Activated T-helper 1 cell treated with Interleukin-2 at 50 U/mL for 16 hours (primary cell): ENCODE measurements around the gene PTPRQ.

Source experiments
- DNase-seq: peaks from one replicate; pipeline ENCODE4 v3.0.0-alpha.2; 2020; ENCODE audit warnings: low read depth

PTPRQ gene

DNA sequence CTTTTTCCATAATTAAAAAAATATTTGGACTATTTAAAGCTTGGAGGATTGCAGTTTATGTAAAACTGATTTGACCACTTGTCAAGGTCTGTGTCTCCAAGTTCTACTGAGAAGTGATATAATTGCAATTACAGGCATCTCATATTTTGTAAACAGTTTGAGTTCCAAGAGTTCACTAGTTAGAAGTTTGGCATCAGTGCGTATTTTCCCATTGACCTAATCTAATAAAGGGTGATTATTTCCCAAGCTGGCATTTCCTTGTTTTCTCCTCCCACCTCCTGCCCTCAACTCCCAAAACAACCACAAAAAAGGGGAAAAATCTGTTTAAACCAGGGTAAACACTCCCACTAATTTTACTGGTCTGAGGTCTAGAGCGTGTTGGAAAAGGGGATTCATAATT, 260.4 kb downstream of the PTPRQ start:
- DNase-seq = no peak

DNA sequence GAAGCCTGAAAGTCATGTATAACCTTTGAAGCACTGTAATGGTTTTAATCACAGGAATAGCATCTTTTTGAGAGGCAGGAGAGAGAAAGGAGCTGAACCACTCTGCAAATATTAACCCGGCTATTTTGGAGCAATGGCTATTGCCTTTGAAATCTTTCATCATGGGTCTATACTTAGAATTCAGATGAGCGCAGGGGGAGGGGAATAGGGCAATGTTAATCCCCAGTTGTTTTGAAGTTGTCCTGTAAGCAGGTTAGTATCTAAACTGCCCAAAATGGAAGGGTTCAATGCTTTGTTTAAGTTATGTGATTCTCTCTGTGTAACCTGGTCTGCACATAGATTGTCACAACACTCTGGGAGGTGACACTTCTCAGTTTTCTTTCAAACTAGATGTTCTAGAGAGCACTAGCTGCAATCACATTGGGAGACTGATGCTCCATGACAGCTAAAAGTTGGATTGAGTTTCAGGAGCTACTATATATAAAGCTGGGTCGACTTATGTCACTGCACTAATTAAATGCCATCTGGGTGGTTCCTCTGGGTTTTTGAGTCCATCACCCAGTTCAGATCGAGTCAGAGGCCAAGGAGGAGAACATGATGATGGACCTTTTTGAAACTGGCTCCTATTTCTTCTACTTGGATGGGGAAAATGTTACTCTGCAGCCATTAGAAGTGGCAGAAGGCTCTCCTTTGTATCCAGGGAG, 263.2 kb downstream of the PTPRQ start, which contains the start of gene MYF6:
MYF6 (plus strand) TSS at position 509 of the 704 bp plus-strand sequence; CDS start at position 595, 86 bp downstream.
- DNase-seq = no peak

DNA sequence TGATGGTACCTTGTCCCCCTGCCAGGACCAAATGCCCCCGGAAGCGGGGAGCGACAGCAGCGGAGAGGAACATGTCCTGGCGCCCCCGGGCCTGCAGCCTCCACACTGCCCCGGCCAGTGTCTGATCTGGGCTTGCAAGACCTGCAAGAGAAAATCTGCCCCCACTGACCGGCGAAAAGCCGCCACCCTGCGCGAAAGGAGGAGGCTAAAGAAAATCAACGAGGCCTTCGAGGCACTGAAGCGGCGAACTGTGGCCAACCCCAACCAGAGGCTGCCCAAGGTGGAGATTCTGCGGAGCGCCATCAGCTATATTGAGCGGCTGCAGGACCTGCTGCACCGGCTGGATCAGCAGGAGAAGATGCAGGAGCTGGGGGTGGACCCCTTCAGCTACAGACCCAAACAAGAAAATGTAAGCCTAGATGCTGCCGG, 263.8 kb downstream of the PTPRQ start:
- no peak for DNase-seq

DNA sequence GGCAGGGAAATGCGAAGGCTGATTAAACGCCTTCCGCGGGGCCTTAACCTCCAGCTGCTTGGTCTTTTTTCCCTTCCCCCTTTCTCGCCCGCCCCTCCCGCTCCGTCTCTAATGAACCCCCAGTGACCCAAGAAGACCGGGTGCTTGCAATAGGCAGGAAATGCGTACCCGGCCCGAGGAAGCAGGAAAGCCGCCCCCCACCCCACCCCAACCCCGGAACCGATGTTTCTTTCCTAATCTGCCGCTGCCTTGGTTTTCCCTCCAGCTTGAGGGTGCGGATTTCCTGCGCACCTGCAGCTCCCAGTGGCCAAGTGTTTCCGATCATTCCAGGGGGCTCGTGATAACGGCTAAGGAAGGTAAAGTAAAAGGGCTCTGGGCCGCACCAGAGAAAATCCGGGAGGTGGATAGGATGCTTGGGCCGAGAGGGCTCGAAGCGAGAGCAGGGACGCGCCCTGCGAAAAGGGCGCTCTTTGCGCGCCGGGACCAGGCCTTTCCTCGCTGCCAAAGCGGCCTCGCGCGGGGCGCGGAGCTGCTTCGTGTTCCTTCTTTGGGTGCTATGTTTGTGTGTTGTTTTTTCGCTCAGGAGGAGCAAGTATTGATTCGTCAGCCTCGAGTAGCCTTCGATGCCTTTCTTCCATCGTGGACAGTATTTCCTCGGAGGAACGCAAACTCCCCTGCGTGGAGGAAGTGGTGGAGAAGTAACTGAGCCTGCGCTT, 264.4 kb downstream of the PTPRQ start:
- no peak for DNase-seq

DNA sequence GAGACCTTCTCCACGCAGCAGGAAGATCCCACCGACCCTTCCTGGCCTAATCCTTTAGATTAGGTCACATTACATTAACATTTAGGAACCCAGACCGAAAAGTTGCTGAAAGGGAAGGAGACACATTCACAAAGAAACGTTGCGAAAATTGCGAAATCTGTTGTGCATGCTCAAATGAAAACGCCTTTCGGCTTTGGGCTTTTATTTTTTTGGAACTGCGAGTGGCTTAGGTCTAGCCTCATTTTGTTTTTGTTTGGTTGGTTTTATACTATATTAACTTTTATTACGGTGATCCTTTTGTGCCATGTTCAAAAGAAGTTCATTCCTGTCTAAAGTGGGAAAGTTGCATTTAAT, 264.9 kb downstream of the PTPRQ start:
- DNase-seq = no peak

DNA sequence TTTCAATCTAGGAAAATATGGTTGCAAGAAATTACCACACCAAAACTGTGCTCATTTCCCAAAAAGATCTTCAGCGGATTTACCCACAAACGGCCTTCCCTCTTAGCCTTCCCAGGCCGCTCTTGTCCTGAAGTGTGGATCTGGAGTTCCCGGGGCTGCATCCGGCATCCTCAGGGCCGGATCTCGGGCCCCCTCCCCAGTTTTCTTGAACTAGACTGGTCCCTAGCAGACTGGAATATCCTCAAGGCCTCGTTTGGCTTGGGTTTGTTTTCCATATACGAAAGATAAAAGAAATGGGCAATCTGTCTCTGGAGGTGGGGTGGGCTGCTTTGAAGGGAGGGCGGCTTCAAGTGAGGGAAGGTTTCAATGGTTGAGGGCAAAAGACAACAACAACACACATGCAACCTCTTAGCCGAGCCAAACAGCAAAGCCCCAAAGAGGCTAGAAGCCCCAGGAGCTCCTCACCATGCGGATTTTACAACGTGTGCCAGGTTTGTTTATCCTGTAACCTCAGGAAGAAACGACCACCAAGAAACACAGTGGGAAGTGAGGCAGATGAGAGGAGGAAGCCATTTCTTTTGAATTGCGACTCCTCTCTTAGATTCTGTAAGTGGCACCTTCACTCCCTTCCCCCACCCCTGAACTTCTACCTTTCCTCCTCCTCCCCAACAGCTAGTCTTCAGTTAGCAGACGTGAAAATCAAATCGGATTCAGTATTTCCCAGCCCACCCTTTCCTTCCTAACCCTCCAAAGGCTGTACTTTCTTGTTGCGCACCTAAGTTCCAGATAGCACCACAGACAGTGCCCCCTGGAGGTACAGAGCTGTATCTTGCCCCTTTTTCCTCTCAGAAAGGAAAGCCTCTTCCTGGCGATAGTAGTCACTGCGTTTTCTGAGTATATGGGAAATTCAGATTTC, 266.0 kb downstream of the PTPRQ start:
- no peak for DNase-seq

DNA sequence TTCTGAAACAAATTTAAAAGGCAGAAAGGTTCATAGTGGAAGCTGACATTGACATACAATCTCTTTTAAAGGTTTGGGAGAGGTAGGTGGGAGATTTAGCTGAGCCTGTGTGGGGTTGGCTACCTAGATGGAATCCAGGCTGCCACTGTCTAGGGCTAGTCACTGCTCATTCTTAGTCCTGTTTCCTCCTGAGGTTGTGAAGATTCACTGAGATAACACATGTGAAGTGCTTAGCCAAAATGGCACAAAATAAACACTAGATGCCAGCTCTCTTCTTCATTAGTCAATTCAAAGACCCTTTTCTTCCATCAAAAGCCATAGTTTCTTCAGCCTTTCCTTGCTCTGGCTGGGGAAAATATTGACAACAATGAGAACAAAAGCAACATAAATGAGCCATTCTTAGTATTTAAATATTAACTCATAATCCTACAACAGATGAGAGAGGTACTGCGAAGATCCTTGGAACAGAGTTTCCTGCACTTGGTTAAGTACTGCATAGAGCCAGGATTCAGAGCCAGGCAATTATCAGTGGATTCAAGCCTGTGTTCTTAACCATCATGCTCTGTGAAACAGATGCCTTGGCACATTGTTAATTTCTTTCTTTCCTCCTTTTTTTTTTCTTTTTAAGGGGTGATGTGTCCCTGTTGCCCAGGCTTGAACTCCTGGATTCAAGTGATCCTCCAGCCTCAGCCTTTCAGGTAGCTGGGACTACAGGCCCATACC, 266.9 kb downstream of the PTPRQ start:
- no peak for DNase-seq

DNA sequence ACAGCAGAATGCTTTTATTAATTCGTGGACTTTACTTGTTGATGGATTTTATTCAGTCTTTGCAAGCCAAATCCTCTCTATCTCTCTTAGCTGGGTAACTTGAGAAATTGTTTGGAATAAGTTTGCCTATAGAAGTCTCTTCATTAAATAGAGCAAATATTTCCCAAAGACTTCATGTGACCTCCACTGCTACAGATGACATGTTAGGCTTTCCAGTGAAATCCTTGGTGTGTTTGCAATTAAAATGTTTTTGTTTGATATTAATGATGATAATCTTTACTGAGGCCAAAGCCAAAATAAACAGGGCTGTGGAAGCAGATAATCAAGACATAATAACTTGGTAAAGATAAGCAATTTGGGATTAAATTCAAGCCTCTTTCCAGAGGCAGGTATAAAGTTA, 267.8 kb downstream of the PTPRQ start:
- DNase-seq = no peak

DNA sequence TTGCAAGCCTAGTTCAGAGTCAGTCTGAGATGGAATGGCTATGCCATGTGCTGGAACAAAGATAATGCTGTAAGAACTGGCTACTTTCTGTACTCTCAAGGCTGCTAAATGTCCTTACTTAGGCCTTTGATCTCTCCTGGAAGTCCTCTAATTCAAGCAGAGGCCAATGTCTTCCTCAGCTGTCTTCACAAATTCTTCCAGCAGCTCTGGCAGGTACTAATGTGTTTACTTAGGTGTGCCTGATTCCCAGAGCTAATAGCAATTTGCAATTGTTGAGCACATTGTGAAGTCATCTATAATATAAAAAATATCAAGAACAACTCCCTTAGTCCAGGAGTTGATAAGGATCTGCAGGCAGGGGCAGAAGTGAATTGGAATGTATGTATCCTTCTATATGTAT, 268.8 kb downstream of the PTPRQ start:
- DNase-seq = no peak

DNA sequence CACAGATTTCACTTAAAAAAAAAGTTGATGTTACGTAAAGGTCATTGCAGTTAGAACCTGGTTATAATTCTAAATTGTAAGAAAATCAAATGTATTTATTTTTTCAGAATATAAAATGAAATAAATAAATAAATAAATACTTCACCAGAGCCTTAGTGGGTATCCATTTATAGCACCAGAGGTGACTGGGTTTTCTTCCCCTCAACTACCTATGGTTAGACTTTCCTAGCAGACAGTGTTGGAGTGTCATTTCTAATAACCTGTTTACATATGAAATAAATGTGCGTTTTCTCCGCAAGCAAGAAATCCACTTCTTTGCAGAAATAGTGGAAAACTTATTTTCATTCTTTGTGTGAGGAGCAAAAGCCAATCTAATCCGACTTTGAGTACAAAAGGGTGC, 269.4 kb downstream of the PTPRQ start:
- DNase-seq = no peak

DNA sequence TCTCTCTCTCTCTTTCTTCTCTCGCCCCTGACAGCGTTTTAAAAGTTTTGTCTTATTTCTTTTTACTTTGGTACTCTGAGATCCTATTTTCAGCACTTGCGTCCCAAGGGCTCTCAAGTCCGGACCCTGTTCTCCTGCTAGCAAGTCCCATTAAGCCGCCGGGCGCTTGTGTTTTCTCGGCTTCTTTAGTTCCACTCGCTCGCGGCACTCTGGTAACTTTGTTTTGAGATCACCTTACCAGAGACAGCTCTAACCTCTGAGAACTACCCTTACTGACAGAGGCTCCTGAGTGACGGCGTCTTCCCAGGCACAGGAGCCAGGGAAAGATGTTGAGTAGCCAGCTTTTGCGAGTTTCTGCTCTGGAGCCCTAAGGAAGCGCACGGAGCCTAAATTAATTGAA, 270.0 kb downstream of the PTPRQ start:
- no peak for DNase-seq

DNA sequence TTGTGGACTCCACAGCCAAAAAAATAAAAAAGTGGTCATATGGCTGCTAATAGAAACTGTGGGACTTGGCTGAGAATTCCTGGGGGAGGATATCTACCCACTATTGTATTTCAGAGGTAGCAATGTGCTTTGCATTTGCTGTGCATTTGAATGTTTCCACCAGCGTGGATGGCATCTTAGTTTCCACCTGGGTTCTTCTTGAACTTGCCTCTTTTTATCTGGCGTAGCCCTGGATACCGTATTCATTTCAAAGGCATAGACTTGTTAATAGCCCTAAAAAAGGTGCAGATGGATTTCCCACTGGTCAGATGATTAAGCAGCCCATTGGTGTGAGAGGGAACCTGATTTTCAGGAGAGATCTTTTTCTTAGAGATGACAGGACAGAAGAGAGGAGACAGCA, 270.8 kb downstream of the PTPRQ start:
- no peak for DNase-seq

DNA sequence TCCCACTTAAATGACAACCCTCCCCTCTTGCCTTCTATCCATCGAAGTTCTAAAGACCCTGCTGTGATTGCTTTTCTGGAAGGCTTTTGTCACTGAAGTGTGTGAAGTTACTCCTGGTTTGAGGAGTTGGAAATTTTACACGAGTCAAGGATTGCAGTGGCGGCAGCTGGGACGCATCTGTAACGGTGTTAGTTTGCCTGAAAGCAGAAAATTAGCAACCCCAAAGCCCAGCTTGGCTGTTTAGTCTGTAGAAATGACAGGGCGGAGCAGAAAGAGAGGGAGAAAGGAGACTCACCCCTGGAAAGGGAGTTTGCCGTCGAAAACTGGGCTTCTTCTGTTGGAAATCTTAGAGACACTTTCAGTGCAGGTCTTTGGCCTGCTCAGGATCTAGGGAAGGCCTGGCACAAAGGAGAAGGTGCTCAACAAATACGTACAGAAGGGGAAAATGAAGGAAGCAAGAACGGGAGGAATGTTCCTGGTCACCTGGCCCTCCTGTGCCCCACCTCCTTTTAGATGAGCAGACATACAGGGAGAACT, 271.7 kb downstream of the PTPRQ start:
- no peak for DNase-seq

DNA sequence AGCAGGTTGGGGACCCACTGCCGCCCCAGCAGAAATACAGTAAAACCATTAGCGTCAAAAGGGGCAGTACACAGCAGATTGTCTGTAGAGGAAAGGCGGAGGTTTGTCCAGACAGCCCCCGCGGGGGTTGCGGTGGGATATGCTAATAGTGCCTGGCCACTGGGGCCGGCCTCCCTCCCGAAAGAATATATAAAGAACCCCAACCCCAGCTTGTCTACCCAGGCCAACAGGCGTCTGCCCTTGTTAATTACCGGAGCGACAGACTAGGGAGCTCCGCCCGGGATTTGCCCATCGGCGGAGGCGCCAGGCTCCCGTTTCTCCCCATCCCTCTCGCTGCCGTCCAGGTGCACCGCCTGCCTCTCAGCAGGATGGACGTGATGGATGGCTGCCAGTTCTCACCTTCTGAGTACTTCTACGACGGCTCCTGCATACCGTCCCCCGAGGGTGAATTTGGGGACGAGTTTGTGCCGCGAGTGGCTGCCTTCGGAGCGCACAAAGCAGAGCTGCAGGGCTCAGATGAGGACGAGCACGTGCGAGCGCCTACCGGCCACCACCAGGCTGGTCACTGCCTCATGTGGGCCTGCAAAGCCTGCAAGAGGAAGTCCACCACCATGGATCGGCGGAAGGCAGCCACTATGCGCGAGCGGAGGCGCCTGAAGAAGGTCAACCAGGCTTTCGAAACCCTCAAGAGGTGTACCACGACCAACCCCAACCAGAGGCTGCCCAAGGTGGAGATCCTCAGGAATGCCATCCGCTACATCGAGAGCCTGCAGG, 272.8 kb downstream of the PTPRQ start, which contains the start of gene MYF5:
MYF5 (plus strand) TSS at position 217 of the 774 bp plus-strand sequence; CDS start at position 369, 152 bp downstream.
- no peak for DNase-seq

DNA sequence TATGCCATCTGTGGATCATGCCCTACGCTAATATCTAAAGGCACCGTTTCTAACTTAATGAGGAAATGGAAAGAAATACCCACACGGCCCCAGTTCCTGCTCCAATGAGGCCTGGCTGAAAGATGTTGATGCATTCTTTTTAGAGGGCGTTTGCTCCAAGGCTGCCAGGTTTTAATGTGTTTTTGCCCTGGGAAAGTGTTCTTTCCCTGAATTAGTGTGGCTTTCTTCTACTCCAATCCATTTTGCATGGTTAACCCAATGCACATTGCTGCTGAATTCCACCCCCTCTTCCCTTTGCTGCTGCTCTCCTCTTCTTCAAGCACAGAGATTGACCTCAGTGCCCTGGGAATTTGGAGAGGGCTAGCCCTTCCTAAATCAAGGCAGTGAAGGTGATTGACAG, 273.8 kb downstream of the PTPRQ start:
- no peak for DNase-seq

DNA sequence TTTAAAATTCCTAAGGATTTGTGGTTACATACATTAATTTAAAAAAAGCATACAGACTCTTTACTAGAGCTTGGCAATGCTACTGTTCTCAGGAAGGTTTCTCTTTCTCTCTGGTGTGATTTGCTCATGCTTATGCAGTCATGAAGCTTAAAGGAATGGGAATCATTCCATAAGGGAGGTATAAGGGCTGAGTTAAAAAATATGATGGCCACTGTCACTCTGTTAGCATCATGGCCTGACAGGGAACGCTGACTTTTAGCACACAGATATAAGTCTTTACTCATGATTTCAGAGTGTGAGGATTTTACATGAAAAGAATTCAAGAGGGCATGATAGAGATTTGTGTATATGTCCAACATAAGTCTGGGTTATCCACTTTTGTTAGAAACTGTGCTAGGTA, 276.5 kb downstream of the PTPRQ start:
- DNase-seq = no peak

DNA sequence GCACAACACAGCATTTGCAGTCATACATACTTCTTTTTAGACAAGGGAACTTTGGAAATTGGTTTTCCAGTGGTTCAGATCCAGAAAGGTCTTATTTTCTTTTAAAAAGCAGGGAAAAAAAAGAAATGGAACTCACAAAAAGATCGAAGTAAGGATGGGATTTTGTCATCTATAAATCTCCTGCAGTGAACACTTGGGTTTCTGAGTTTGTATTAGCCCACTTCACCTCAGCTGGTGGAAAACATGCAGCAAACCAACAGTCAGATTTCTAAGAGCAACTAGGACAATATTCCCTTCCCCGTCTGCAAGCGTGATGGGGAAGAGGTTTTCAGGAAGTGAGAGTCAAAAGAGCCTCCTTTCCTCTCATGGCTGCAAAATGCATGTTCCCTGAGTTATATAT, 277.3 kb downstream of the PTPRQ start:
- no peak for DNase-seq
